GM12878 (cell line): Measurements from ENCODE around the gene CBY3. TPM values are rescaled to one million over a fixed set of nuclear protein-coding genes. Genes with fewer than 3 reads are reported as not detected.

ENCODE experiments used
- CEBPB ChIP-seq, 2 experiments: fragments of 150-350 bp in 1 of 2; IDR thresholded peaks; 2 replicates each; pipeline ENCODE4 v1.6.1; 2012 to 2014; ENCODE audit warnings: low read depth in 2 of 2, low read length in 2 of 2, borderline replicate concordance in 1 of 2, inconsistent platforms in 1 of 2
- IRF4 ChIP-seq: IDR thresholded peaks from 2 replicates; pipeline ENCODE4 v1.6.1; 2011; ENCODE audit warnings: low read depth, low read length
- JUND ChIP-seq: IDR thresholded peaks from 2 replicates; pipeline ENCODE4 v1.6.1; 2012; ENCODE audit warnings: low read depth, mild to moderate bottlenecking, low read length, improper control_type of control experiment, moderate library complexity
- KAT2A ChIP-seq: conservative IDR thresholded peaks from 2 replicates; pipeline ENCODE4 v1.6.1; 2011; ENCODE audit warnings: low read depth, low read length; ENCODE audit not compliant: control insufficient read depth
- MEF2B ChIP-seq: fragments of 450-650 bp; IDR thresholded peaks from 2 replicates; pipeline ENCODE4 v1.6.1; 2018; ENCODE audit warnings: mild to moderate bottlenecking, moderate library complexity; ENCODE audit not compliant: partially characterized antibody, poor library complexity, severe bottlenecking
- MTA2 ChIP-seq: fragments of 450-650 bp; IDR thresholded peaks from 2 replicates; pipeline ENCODE4 v1.6.1; 2016; ENCODE audit warnings: low read depth, mild to moderate bottlenecking, moderate library complexity
- NFYA ChIP-seq: IDR thresholded peaks from 2 replicates; pipeline ENCODE4 v1.6.1; 2011; ENCODE audit warnings: low read depth, mild to moderate bottlenecking, low read length, improper control_type of control experiment, borderline replicate concordance
- RAD21 ChIP-seq: IDR thresholded peaks from 2 replicates; pipeline ENCODE4 v1.6.1; 2011; ENCODE audit warnings: mild to moderate bottlenecking, low read depth, low read length, moderate library complexity; ENCODE audit not compliant: insufficient read depth
- SIN3A ChIP-seq: IDR thresholded peaks from 2 replicates; pipeline ENCODE4 v1.6.1; 2012; ENCODE audit warnings: low read depth, low read length, improper control_type of control experiment
- SMARCA5 ChIP-seq: fragments of 450-650 bp; IDR thresholded peaks from 2 replicates; pipeline ENCODE4 v1.6.1; 2017; ENCODE audit warnings: mild to moderate bottlenecking
- STAT3 ChIP-seq: IDR thresholded peaks from 2 replicates; pipeline ENCODE4 v1.6.1; 2011; ENCODE audit warnings: low read depth, low read length, improper control_type of control experiment
- SUZ12 ChIP-seq: fragments of 200-600 bp; sonication (generic); IDR thresholded peaks from one replicate; pipeline ENCODE4 v1.6.1; 2018; ENCODE audit warnings: antibody characterized with exemption, mild to moderate bottlenecking; ENCODE audit not compliant: unreplicated experiment
- YY1 ChIP-seq: IDR thresholded peaks from 2 replicates; pipeline ENCODE4 v1.6.1; 2011; ENCODE audit warnings: low read depth, mild to moderate bottlenecking, low read length
- ZBED1 ChIP-seq: IDR thresholded peaks from 2 replicates; pipeline ENCODE4 v1.6.1; 2016; ENCODE audit warnings: borderline replicate concordance
- ZNF24 ChIP-seq: fragments of 450-650 bp; IDR thresholded peaks from 2 replicates; pipeline ENCODE4 v1.6.1; 2017; ENCODE audit warnings: antibody characterized with exemption, mild to moderate bottlenecking
- ZNF274 ChIP-seq: IDR thresholded peaks from one replicate; pipeline ENCODE4 v1.8.0; 2011; ENCODE audit not compliant: insufficient read length, insufficient read depth
- ZNF622 ChIP-seq: fragments of 450-650 bp; IDR thresholded peaks from 2 replicates; pipeline ENCODE4 v1.6.1; 2017; ENCODE audit warnings: mild to moderate bottlenecking, inconsistent platforms
- polyA plus RNA-seq, 11 experiments: library from polyadenylated mRNA; depleted of rRNA in 4 of 11; unstranded in 6 of 11; stranded (reverse) in 5 of 11; fragments of >200 nt; fragmentation: Nextera tagmentation in 4 of 11; fragmentation: Illumina TruSeq in 1 of 11; extraction: Ambion mirVana in 4 of 11; extraction: Trizol in 1 of 11; gene quantifications; 1 replicate in 1 of 11; 2 replicates in 10 of 11; pipeline versions ENCODE4 v1.2.1 to v1.2.3, GENCODE V29; 2011 to 2016; ENCODE audit warnings: inconsistent platforms in 2 of 11, missing spikeins in 2 of 11, low read depth in 1 of 11
- total RNA-seq, 4 experiments: library from RNA; depleted of rRNA in 3 of 4; stranded (reverse); fragments of >200 nt in 3 of 4; fragmentation: Illumina TruSeq in 1 of 4; extraction: Trizol in 1 of 4; gene quantifications; 2 replicates each; pipeline versions ENCODE4 v1.2.1 to v1.2.3, GENCODE V29; 2013 to 2021
- TF ChIP-seq, protein P1 (sequence below): fragments of 450-650 bp; IDR thresholded peaks from 2 replicates; pipeline ENCODE4 v1.6.1; 2014; ENCODE audit warnings: mild to moderate bottlenecking
- TF ChIP-seq, protein P2 (sequence below): IDR thresholded peaks from 2 replicates; pipeline ENCODE4 v1.6.1; 2011; ENCODE audit warnings: low read depth, mild to moderate bottlenecking, low read length, moderate library complexity, borderline replicate concordance; ENCODE audit errors: extremely low read depth
- TF ChIP-seq, protein P3 (sequence below): fragments of 450-650 bp; IDR thresholded peaks from 2 replicates; pipeline ENCODE4 v1.6.1; 2018; ENCODE audit warnings: borderline replicate concordance, mild to moderate bottlenecking; ENCODE audit not compliant: partially characterized antibody
- TF ChIP-seq, protein P4 (sequence below): IDR thresholded peaks from 2 replicates; pipeline ENCODE4 v1.6.1; 2012; ENCODE audit warnings: low read depth, low read length, improper control_type of control experiment

Gene CBY3
- total and polyA plus RNA-seq, 10 of the 15 experiments (the other 5 are each of a cell fraction or from before 2014, with no cell fraction given), result 0.10 to 1.2 (median 0.47) TPM; not detected in 5

DNA sequence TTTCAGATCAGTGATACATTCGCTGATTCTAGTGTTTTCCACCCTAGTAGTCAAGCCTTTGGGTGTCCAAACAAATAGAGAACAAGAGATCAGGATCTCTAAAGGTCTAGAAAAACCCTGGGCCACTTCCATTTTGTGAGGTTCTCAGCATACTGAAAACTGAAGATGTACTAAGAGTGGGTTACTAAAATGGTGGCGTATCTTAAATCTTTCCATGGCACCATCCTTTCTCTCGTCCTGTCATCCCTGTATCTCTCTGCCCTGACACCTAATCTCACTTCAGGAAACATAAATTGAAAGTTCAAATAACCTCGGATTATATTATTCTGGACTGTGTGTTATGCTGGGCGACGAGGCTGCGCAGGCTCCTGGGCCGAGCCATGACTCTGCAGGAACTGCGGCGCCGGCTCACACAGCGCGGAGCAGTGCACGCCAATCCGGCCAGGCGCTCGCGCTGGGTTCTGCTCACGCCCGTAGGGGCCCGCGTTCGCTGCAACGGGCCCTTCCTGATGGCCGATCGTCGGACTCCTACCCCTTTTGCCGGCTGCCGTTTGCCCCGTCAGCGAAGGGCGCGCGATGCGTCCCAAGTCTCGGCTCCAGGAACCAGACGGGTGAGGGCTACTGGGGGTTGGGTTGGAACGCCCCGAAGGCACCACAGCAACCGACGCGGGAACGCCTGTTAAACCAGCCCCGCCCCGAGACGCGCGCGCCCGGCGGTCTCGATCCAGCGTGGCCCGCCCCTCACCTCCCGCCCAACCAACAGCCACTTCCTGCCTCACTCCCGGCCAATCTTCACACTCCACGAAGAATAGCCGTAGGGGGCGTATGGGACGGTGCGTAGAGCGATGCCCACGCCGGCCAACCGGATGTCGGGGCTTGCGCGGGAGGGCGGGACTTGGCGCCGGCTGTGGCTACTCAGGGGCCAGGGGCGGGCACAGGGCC is 17.4 kb upstream of the CBY3 start (continued):
- TF ChIP-seq, protein P1, sequence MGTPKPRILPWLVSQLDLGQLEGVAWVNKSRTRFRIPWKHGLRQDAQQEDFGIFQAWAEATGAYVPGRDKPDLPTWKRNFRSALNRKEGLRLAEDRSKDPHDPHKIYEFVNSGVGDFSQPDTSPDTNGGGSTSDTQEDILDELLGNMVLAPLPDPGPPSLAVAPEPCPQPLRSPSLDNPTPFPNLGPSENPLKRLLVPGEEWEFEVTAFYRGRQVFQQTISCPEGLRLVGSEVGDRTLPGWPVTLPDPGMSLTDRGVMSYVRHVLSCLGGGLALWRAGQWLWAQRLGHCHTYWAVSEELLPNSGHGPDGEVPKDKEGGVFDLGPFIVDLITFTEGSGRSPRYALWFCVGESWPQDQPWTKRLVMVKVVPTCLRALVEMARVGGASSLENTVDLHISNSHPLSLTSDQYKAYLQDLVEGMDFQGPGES, result peak; percentile 95
- TF ChIP-seq MEF2B (peak; percentile 32), SIN3A (peak; percentile 79; the same call in 1 of the 2 replicates), RAD21 (no peak), ZBED1 (no peak), MTA2 (no peak), CEBPB (IDR thresholded peaks at IDR 0.05; ENCODE audit: borderline replicate concordance in 1 of 2, low read depth in 2 of 2, low read length in 2 of 2) (no peak), JUND (no peak), ZNF622 (no peak), YY1 (peak; percentile 94), STAT3 (no peak), ZNF274 (no peak), SMARCA5 (peak; percentile 48; the same call in 1 of the 2 replicates), KAT2A (no peak), IRF4 (no peak), ZNF24 (no peak), SUZ12 (no peak), NFYA (peak; percentile 60; the same call in 1 of the 2 replicates)
- TF ChIP-seq, protein P2, sequence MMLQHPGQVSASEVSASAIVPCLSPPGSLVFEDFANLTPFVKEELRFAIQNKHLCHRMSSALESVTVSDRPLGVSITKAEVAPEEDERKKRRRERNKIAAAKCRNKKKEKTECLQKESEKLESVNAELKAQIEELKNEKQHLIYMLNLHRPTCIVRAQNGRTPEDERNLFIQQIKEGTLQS, result no peak
- TF ChIP-seq, protein P3, sequence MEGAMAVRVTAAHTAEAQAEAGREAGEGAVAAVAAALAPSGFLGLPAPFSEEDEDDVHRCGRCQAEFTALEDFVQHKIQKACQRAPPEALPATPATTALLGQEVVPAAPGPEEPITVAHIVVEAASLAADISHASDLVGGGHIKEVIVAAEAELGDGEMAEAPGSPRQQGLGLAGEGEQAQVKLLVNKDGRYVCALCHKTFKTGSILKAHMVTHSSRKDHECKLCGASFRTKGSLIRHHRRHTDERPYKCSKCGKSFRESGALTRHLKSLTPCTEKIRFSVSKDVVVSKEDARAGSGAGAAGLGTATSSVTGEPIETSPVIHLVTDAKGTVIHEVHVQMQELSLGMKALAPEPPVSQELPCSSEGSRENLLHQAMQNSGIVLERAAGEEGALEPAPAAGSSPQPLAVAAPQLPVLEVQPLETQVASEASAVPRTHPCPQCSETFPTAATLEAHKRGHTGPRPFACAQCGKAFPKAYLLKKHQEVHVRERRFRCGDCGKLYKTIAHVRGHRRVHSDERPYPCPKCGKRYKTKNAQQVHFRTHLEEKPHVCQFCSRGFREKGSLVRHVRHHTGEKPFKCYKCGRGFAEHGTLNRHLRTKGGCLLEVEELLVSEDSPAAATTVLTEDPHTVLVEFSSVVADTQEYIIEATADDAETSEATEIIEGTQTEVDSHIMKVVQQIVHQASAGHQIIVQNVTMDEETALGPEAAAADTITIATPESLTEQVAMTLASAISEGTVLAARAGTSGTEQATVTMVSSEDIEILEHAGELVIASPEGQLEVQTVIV, result peak; percentile 76
- TF ChIP-seq, protein P4, sequence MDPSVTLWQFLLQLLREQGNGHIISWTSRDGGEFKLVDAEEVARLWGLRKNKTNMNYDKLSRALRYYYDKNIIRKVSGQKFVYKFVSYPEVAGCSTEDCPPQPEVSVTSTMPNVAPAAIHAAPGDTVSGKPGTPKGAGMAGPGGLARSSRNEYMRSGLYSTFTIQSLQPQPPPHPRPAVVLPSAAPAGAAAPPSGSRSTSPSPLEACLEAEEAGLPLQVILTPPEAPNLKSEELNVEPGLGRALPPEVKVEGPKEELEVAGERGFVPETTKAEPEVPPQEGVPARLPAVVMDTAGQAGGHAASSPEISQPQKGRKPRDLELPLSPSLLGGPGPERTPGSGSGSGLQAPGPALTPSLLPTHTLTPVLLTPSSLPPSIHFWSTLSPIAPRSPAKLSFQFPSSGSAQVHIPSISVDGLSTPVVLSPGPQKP, result peak; percentile 9; the same call in 1 of the 2 replicates
